Ishikawa (cell line): ENCODE results near the gene BRMS1L.
A peak's percentile ranks its signal among the peaks of the same experiment; 100 is the strongest.

ENCODE experiments used
- CEBPB ChIP-seq: IDR thresholded peaks from 2 replicates; pipeline ENCODE4 v1.6.1; 2012
- CREB1 ChIP-seq: IDR thresholded peaks from 2 replicates; pipeline ENCODE4 v1.6.1; 2012; ENCODE audit warnings: low read depth
- EGR1 ChIP-seq: IDR thresholded peaks from 2 replicates; pipeline ENCODE4 v1.6.1; 2012
- EP300 ChIP-seq: IDR thresholded peaks from 2 replicates; pipeline ENCODE4 v1.6.1; 2012; ENCODE audit warnings: borderline replicate concordance
- FOXM1 ChIP-seq: IDR thresholded peaks from 2 replicates; pipeline ENCODE4 v1.6.1; 2012; ENCODE audit warnings: low read depth, borderline replicate concordance
- MAX ChIP-seq: IDR thresholded peaks from 2 replicates; pipeline ENCODE4 v1.6.1; 2012
- NFIC ChIP-seq: IDR thresholded peaks from 2 replicates; pipeline ENCODE4 v1.6.1; 2012
- RAD21 ChIP-seq: IDR thresholded peaks from 2 replicates; pipeline ENCODE4 v1.6.1; 2012; ENCODE audit warnings: low read depth
- REST ChIP-seq: IDR thresholded peaks from 2 replicates; pipeline ENCODE4 v1.6.1; 2012; ENCODE audit warnings: low read depth, mild to moderate bottlenecking
- TAF1 ChIP-seq: IDR thresholded peaks from 2 replicates; pipeline ENCODE4 v1.6.1; 2012; ENCODE audit warnings: low read depth, mild to moderate bottlenecking
- TCF12 ChIP-seq: IDR thresholded peaks from 2 replicates; pipeline ENCODE4 v1.6.1; 2012; ENCODE audit warnings: low read depth
- TEAD4 ChIP-seq: IDR thresholded peaks from 2 replicates; pipeline ENCODE4 v1.6.1; 2012
- USF1 ChIP-seq: IDR thresholded peaks from 2 replicates; pipeline ENCODE4 v1.6.1; 2012
- YY1 ChIP-seq: IDR thresholded peaks from 2 replicates; pipeline ENCODE4 v1.6.1; 2012; ENCODE audit warnings: low read depth
- ZBTB7A ChIP-seq: IDR thresholded peaks from 2 replicates; pipeline ENCODE4 v1.6.1; 2012; ENCODE audit warnings: low read depth

Gene BRMS1L

DNA sequence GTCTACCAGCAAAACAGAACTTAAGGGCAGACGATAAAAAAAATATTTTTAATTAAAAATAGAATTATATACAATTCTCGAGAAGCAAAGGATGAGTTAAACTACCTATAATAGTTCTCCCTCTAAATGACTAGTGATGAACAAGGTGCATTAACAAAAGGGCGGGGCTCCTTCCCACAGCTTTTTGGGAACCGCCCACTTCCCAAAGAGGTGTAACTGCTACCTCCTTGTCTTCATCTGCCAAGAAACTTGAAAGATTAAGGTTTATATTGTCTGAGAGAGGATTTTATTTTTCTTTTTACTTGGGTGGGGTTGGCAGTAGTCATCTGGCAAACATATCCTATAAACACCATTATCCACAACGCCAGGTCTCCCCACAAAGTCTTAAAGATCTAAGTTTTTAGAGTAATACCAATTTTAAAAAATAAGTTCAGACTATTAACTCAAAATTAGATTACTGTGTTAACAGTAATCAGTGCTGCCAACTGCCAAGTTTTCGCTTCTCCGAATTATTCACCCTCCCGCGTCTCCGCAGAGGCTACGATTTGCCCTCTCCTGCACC is 18.0 kb upstream of the BRMS1L start:
- TF ChIP-seq RAD21 (no peak), REST (no peak), CREB1 (no peak), NFIC (no peak), YY1 (no peak), TAF1 (no peak), ZBTB7A (no peak), USF1 (no peak), CEBPB (no peak), EP300 (no peak), TCF12 (no peak), TEAD4 (no peak), MAX (no peak), FOXM1 (no peak), EGR1 (no peak)

DNA sequence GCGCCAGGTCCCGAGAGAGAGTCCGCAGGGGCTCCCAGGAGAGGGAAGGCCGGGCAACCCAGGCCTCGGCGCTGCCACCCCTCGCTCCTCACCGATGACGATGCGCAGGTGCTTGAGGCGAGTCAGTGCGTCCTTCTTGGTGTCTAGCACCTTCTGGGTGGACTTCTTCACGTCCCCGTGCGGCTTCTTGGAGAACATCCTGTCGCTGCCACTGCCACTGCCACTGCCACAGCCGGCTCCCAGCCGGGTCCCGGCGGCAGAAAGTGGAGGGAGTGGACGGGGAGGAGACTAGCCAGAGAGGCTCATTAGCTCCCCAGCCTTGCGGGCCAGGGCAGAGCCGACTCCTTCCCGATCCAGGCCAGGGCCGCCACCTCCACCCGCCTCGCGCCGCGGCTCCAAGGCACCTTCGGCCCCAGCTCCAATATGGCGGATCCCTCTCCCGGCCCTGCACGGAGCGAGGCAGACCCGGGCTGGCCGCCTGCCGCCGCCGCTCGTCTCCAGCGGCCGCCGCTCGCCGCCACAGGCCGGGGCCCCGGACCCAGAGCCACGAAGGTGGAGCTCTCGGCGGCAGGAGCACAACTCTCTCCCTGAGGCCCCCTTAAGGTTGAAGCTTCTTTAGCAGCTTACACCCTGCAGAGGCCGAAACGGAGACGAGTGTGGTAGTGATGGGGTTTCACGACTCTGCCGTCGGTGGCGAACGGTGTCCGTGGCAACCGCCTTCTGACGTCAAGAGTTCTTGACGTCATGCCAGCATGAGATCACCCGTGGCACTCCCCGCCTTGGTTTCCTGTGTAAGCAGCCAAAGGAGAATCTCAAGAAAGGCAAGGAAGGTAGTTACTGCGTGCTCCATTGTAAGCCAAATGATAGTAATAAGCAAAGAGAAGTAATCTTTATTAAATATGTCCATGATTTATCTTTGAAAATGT is 17.2 kb upstream of the BRMS1L start, which contains the start of gene RALGAPA1:
Gene RALGAPA1, minus strand, starts transcription at position 658 of the 926 bp plus-strand sequence. Its CDS starts 460 bp downstream, at position 198.
- TF ChIP-seq YY1 = peak; percentile 74
- TF ChIP-seq CREB1 = peak; percentile 96
- peak; percentile 6; the same call in 1 of the 2 replicates for TF ChIP-seq TCF12
- peak; percentile 28; the same call in 1 of the 2 replicates for TF ChIP-seq USF1
- peak; percentile 21; the same call in 1 of the 2 replicates for TF ChIP-seq MAX
- peak; percentile 77 for TF ChIP-seq TAF1

- TF ChIP-seq NFIC = no peak
- TF ChIP-seq FOXM1 = no peak
- TF ChIP-seq REST = no peak
- TF ChIP-seq EGR1 = no peak
- TF ChIP-seq MAX = no peak
- no peak for TF ChIP-seq TAF1
- TF ChIP-seq TEAD4 = no peak
- TF ChIP-seq EP300 = no peak
- no peak for TF ChIP-seq ZBTB7A
- no peak for TF ChIP-seq RAD21
- no peak for TF ChIP-seq CREB1
- TF ChIP-seq USF1 = no peak
- no peak for TF ChIP-seq CEBPB
- TF ChIP-seq YY1 = no peak
- TF ChIP-seq TCF12 = no peak
Observed at GRCh38 chr14:35809597-35809996, 16.5 kb upstream of the BRMS1L start.

DNA sequence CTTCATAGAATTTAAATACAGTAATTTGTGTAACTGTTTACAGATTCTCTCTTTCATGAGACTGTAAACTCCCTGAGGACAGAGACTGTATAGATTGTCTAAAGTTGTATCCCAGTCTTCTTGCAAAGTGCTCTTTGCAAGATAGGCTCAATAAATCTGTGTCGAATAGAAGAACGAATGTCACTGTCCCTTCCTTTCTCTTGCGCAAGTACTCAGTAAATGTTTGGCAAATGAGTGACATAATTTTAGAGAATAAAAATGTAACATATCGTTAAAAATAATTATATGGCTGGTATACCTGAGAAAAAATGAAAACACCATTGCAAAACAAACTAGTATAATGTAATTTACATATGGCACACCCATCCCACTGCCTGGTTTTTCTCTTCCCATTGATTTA is 15.2 kb upstream of the BRMS1L start:
- TF ChIP-seq EGR1 (no peak), RAD21 (no peak), FOXM1 (no peak)
